ENCODE data around the gene RINT1. TPM values are rescaled to one million over a fixed set of nuclear protein-coding genes. Genes with fewer than 3 reads are reported as not detected.
"Not testable (repeated sequence)": the region's sequence is repeated elsewhere in the genome, so short reads cannot be mapped to it uniquely, and the experiment has no call there.

The RINT1 gene
- total RNA-seq, 1 experiment from 2014 or later, result 4.8 TPM

DNA sequence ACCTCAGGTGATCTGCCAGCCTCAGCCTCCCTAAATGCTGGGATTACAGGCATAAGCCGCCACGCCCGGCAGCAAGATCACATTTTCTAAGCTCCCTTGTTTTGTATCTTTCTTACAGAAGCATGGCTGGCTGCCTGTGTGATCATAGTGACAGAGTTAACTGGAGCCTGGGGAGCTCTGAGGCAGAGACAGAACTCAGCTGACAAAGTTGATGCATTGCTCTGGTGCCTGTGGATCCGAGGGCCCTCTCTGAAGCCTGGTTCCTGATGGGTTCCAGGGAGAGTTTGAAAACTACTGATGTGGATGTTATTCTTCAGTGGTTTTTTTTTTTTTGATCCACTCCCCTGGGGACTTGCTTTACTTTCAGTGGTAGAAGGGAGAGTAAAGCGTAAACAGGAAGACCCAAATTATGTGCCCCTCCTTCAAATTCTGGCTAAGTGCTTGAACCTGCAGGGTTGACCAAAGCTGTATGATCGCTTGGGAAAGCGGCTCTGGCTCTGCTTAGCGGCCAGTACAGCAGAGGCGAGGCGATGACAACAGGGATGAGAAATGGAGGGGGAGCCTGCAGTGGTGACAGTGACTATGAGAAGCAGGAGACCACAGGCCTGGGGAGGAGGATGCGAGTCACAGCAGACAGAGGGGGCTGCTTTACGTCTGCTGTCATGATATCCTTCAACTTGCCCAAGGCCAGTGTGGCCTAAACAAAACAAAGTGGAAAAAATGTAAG is 56.1 kb downstream of the RINT1 start:
- in situ Hi-C loops (cut with HindIII; ENCODE audit: low pct_unique_long_range_greater_than_20kb, low sequenced_read_pairs), result no loop called here
- no peak for DNase-seq (ENCODE audit: low read depth)

GRCh38 chr7:105589356-105590077 is 57.5 kb downstream of the RINT1 start:
- in situ Hi-C loops (cut with HindIII; ENCODE audit: low pct_unique_long_range_greater_than_20kb, low sequenced_read_pairs), result no loop called here
- peak; percentile 72 for DNase-seq (ENCODE audit: low read depth)

DNA sequence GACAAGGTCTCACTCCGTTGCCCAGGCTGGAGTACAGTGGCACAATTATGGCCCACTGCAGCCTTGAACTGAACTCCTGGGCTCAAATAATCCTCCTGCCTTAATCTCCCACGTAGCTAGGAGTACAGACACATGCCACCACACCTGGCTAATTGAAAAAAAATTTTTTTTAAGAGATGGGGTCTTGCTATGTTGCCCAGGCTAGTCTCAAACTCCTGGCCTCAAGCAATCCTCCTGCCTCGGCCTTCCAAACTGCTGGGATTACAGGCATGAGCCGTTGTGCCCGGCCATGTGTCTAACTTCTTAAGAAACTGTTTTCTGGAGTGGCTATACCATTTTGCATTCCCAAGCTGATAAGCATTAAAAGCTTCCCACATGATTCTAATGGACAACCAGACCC is 58.8 kb downstream of the RINT1 start:
- in situ Hi-C loops (cut with HindIII; ENCODE audit: low pct_unique_long_range_greater_than_20kb, low sequenced_read_pairs), result no loop called here
- DNase-seq (ENCODE audit: low read depth), result no peak

DNA sequence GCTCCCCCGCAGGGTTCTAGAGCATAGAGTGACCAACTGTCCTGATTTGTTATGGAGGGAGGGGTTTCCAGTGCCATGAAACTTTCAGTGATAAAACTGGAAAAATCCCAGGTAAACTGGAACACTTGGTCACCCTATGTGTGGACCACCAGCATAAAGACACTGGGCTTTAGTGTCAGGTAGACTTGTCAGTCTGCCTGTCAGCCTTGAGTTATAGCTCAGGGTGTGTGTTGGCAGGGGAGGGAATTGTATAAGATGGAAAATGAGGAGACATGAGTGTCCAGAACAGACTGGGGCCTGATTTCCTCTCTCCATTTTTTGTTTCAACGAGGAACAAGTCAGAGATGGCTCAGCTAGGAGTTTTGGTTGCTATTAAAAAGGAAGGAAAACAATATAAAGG is 59.5 kb downstream of the RINT1 start:
- in situ Hi-C loops (cut with HindIII; ENCODE audit: low pct_unique_long_range_greater_than_20kb, low sequenced_read_pairs), result no loop called here
- no peak for DNase-seq (ENCODE audit: low read depth)

DNA sequence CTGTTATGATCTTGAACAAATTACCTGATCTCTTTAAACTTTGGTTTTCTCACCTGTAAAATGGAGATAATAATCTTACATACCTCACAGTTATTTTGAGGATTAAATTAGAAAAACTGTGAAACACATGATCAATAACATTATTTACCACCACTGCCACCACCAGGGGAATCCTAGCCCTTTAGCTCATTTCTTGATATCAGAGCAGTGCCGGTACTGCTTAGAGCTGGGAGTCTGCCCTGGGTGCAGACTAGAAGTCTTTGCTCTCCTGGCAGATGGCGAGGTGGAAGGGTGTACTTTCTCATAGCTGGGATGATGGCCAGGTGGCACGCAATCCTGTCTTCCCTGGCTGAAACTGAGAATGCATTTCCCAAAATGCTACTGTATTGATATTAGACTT is 62.0 kb downstream of the RINT1 start:
- DNase-seq (ENCODE audit: low read depth), result no peak
- in situ Hi-C loops (cut with HindIII; ENCODE audit: low pct_unique_long_range_greater_than_20kb, low sequenced_read_pairs), result no loop called here

DNA sequence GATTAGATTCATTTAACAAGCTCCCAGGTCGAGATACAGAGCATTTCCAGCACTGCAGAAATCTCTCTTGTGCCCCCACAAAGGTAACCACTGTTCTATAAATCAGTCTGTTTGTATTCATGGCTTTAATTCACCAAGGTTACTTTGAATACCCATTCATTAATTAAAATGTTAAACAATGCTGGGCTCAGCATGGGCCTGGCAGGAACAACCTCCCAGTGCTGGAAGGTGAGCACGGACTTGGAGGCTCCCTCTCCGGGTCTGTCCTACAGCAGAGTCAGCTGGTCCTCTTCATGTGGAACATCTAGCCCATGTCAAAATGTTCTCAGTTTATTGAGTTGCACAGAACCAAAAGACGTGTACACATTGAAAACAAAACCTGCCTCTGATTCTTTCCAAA is 64.9 kb downstream of the RINT1 start:
- DNase-seq (ENCODE audit: low read depth), result no peak
- in situ Hi-C loops (cut with HindIII; ENCODE audit: low pct_unique_long_range_greater_than_20kb, low sequenced_read_pairs), result no loop called here

GRCh38 chr7:105599080-105599479 is 67.1 kb downstream of the RINT1 start:
- in situ Hi-C loops (cut with HindIII; ENCODE audit: low pct_unique_long_range_greater_than_20kb, low sequenced_read_pairs); DNase-seq (ENCODE audit: low read depth): not testable (repeated sequence)

GRCh38 chr7:105599551-105599950 is 67.5 kb downstream of the RINT1 start:
- in situ Hi-C loops (cut with HindIII; ENCODE audit: low pct_unique_long_range_greater_than_20kb, low sequenced_read_pairs), result no loop called here
- DNase-seq (ENCODE audit: low read depth), result no peak

- in situ Hi-C loops (cut with HindIII; ENCODE audit: low pct_unique_long_range_greater_than_20kb, low sequenced_read_pairs), result no loop called here
- no peak for DNase-seq (ENCODE audit: low read depth)
These were observed 68.9 kb downstream of the RINT1 start for GRCh38 chr7:105600720-105601550.

DNA sequence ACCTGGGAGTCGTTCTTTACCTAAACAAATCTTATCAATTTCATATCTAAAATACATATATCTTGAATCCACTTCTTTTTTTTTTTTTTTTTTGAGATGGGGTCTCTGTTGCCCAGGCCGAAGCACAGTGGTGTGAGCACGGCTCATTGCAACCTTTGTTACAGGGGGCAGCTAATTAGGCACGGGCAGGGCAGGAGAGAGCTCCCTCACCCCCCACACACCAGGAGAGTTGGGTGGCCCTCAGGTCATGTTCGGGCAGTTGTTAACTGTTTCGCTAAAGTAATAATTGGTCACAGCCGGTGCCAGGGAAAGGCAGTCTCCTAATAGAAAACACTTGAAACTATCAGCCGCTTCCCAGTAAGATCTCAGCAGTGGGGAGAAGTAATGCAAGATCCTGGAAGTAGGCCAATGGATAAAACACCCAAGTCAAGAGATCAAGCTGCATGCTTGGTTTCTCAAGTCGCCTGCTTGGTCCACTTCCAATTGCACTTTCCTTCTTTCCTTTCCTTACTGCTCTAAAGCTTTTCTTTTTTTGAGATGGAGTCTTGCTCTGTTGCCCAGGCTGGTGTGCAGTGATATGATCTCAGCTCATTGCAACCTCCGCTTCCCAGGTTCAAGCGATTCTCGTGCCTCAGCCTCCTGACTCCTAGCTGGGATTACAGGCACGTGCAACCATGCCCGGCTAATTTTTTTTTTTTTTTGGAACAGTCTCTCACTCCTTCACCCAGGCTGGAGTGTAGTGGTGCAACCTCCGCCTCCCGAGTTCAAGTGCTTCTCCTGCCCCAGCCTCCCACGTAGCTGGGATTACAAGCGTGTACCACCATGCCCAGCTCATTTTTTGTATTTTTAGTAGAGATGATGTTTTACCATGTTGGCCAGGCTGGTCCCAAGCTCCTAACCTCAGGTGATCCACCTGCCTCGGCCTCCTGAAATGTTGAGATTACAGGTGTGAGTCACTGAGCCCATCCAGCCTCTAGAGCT is 70.6 kb downstream of the RINT1 start:
- in situ Hi-C loops (cut with HindIII; ENCODE audit: low pct_unique_long_range_greater_than_20kb, low sequenced_read_pairs), result no loop called here
- DNase-seq (ENCODE audit: low read depth), result no peak

DNA sequence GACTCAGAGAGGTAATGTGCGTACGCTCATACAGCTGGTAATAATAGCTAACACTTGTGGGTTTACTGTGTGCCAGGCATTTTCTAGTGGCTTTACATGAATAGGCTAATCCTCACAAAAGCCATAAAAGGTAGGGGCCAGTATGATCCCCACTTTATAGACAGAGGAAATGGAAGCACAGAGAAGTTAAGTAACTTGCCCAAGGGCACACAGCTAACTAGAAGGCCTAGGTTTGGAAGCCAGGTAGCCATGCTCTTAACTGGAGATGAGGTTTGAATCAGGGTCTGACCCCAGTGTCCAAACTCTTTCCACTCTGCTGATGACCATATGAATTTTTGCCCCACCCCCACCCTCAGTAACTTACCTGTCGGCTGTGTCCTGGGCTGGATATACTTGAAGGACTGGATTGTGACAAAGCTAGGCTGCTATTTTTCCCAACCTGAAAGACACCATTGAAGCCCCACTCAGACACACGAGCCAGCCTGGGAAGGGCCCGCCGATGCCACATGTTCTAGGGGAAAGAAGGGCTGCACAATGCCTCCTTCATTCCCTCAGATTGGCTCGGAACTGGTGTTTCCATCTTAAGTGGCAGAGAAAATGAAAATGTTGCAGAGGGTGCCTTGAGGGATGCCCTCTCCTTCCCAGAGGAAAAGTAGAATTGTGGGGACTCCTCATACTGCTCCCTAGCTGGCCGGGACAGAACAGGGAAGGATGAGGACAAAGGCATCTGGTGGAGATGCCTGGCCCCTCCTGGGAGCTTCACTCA is 78.3 kb downstream of the RINT1 start:
- in situ Hi-C loops (cut with HindIII; ENCODE audit: low pct_unique_long_range_greater_than_20kb, low sequenced_read_pairs), result no loop called here
- DNase-seq (ENCODE audit: low read depth), result no peak

- no peak for DNase-seq (ENCODE audit: low read depth)
- in situ Hi-C loops (cut with HindIII; ENCODE audit: low pct_unique_long_range_greater_than_20kb, low sequenced_read_pairs), result no loop called here
These were observed 80.1 kb downstream of the RINT1 start for GRCh38 chr7:105611856-105612775.

DNA sequence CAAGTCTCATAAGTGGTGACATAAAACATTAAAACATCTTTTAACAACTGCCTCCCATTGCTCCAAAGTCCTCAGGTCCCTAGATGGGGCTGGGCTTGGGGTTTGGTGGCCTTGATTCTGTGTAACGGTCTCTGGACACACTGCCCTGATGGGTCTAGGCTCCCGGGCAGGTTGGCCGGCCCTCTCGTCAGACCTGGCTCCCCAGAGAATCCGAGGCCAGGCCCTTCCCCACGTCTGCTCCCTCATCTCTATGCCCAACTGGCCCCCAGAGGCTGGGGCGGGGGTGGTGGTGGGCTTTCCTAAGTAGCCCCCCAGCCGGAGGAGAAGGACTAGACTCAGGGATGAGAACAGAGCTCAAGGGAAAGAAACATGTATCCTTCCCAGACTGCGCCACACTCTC is 80.8 kb downstream of the RINT1 start:
- DNase-seq (ENCODE audit: low read depth), result no peak
- in situ Hi-C loops (cut with HindIII; ENCODE audit: low pct_unique_long_range_greater_than_20kb, low sequenced_read_pairs), result no loop called here

DNA sequence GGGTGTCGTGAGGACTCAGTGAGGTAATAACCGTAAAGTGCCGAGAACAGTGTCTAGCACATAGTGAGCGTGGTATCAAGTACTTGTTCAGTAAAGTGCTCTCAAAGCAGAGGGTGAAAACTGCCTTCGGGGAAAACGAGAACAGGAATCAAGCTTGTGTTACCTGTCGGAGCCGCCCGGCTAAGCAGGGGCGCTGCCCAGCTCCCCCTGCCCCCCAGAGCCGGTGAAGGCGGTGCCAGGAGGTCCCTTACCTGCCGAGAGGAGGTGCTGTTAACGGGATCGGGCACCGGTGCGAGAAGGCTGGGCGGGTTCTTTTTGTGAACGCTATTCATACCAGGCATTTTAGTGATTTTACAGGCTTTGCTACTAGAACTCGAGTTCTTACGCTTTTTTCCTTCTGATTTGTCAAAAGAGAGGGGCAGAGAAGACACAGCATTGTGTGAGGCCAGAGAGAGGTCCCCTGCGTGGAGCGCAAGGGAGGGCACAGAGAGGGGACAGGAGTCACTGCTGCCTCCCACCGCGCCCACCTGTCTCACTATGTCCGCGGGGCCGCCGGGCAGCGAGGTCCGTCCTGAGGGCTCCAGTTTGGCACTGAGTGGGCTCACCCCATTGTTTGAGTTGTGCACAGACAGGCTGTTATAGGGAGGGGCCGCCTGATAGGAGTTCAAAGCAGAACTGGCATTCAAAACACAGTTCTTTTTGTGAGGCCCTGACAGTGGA is 81.8 kb downstream of the RINT1 start:
- in situ Hi-C loops (cut with HindIII; ENCODE audit: low pct_unique_long_range_greater_than_20kb, low sequenced_read_pairs), result no loop called here

GRCh38 chr7:105614341-105614840 is 82.4 kb downstream of the RINT1 start:
- in situ Hi-C loops (cut with HindIII; ENCODE audit: low pct_unique_long_range_greater_than_20kb, low sequenced_read_pairs), result no loop called here

More for the DNA sequence above, 81.8 kb downstream of the RINT1 start:
- DNase-seq (ENCODE audit: low read depth), result no peak

More at GRCh38 chr7:105614341-105614840, 82.4 kb downstream of the RINT1 start:
- no peak for DNase-seq (ENCODE audit: low read depth)
